ENCODE measurements around the gene RAMAC.
"Not testable (repeated sequence)": the region's sequence is repeated elsewhere in the genome, so short reads cannot be mapped to it uniquely, and the experiment has no call there.

The RAMAC gene

GRCh38 chr15:82993144-82993543, 7.1 kb downstream of the RAMAC start:
- DNase-seq (ENCODE audit: extremely low read depth, low read depth), result no peak
- TF ChIP-seq, protein P1, sequence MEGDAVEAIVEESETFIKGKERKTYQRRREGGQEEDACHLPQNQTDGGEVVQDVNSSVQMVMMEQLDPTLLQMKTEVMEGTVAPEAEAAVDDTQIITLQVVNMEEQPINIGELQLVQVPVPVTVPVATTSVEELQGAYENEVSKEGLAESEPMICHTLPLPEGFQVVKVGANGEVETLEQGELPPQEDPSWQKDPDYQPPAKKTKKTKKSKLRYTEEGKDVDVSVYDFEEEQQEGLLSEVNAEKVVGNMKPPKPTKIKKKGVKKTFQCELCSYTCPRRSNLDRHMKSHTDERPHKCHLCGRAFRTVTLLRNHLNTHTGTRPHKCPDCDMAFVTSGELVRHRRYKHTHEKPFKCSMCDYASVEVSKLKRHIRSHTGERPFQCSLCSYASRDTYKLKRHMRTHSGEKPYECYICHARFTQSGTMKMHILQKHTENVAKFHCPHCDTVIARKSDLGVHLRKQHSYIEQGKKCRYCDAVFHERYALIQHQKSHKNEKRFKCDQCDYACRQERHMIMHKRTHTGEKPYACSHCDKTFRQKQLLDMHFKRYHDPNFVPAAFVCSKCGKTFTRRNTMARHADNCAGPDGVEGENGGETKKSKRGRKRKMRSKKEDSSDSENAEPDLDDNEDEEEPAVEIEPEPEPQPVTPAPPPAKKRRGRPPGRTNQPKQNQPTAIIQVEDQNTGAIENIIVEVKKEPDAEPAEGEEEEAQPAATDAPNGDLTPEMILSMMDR (IDR thresholded peaks at IDR 0.05; ENCODE audit: low read depth, low read length, missing control alignments), result no peak

GRCh38 chr15:82995076-82995475, 9.1 kb downstream of the RAMAC start:
- no peak overlapping the region for H3K4me3 ChIP-seq (replicated peaks; ENCODE audit: low read depth, low read length)
- DNase-seq (ENCODE audit: extremely low read depth, low read depth), result no peak
- TF ChIP-seq, protein P1 (IDR thresholded peaks at IDR 0.05; ENCODE audit: low read depth, low read length, missing control alignments), result no peak

More at GRCh38 chr15:82993144-82993543, 7.1 kb downstream of the RAMAC start:
- no peak overlapping the region for H3K4me3 ChIP-seq (replicated peaks; ENCODE audit: low read depth, low read length)

DNA sequence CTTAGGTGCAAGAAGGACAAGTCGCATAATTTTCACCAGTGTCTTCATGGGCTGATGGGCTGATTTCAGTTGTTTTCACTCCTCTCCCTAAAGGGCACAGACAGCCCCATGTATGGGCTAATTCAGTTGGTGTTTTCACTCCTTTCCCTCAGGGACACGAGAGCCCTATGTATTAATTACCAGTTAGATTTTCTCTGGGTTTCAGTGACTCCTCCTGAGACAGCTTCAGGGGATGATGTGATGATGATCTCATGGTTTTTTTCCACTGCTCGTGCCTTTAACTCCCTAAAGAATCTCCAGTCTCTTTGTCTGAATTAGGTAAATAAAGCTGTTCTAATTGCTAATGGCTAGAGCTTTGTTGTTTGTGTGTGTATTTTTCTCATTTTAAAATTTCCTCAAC, 9.9 kb downstream of the RAMAC start:
- no peak for DNase-seq (ENCODE audit: extremely low read depth, low read depth)

DNA sequence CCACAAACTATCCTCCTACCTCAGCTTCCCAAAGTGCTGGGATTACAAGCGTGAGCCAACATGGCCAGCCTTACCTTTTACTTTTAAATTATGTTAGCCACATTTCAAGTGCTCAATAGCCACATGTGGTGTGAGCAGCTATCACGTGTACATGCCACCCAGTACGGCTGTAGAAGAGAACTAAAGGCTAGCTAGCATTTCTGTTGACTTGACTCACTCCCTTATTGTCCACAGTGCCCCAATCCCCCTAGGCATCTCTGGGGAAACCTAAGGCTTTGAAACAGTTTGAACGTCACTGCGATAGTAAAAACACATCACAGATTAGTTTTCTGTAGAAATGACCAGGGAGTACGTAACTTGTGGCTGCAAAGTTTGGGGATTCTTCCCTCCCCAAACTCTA, 13.4 kb downstream of the RAMAC start:
- TF ChIP-seq, protein P1 (IDR thresholded peaks at IDR 0.05; ENCODE audit: low read depth, low read length, missing control alignments), result no peak
- H3K4me3 ChIP-seq (replicated peaks; ENCODE audit: low read depth, low read length), result no peak overlapping the region
- DNase-seq (ENCODE audit: extremely low read depth, low read depth), result no peak

More for the DNA sequence above, 9.9 kb downstream of the RAMAC start:
- TF ChIP-seq, protein P1 (IDR thresholded peaks at IDR 0.05; ENCODE audit: low read depth, low read length, missing control alignments), result no peak
- no peak overlapping the region for H3K4me3 ChIP-seq (replicated peaks; ENCODE audit: low read depth, low read length)

DNA sequence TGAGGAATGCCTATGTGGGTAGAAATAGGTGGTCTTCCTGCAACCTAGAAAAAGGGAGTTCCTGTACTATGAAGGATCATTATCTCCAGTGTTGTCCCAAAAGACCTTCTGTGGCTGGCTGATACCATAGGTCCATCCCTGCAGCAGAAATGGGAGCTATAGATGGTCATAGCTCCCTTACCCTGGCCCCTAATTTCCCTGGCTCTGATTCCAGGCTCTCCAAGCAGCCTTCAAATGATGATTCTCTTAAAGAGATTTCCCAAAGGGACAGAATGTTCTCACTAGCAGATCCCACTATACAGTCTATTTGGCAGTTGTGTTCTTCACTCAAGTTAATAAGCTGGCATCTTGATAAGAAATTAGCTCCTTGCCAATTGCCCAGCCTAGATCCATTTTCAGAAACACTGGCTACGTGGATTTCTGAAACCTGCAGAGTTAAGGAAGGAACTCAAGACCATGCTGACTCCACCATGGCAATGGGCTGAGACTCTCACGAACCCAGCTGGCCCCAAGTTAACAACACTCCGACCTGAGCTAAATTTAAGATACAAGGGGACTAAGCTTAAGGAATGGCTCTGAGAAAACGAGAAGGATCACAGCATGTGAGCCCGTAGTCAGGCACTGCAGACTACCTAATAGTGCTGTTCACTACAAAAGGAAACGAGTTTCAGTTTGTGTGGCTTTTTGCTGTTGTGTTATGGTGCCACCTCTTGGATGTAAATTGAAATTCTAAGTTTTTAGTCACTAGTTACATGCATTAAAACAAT, 14.1 kb downstream of the RAMAC start:
- TF ChIP-seq, protein P1 (IDR thresholded peaks at IDR 0.05; ENCODE audit: low read depth, low read length, missing control alignments), result peak; percentile 34
- DNase-seq (ENCODE audit: extremely low read depth, low read depth), result peak; percentile 46
- peak overlapping the region; percentile 14; the same call in 1 of the 2 replicates for H3K4me3 ChIP-seq (replicated peaks; ENCODE audit: low read depth, low read length)

GRCh38 chr15:83000672-83001031, 14.6 kb downstream of the RAMAC start:
- DNase-seq (ENCODE audit: extremely low read depth, low read depth); H3K4me3 ChIP-seq (replicated peaks; ENCODE audit: low read depth, low read length): not testable (repeated sequence)

- TF ChIP-seq, protein P1 (IDR thresholded peaks at IDR 0.05; ENCODE audit: low read depth, low read length, missing control alignments), result peak; percentile 91
- DNase-seq (ENCODE audit: extremely low read depth, low read depth), result peak; percentile 61
- H3K4me3 ChIP-seq (replicated peaks; ENCODE audit: low read depth, low read length), result peak overlapping the region; percentile 93
These were observed 24.8 kb downstream of the RAMAC start for GRCh38 chr15:83010709-83011270.
